HG03175 (cell line): ENCODE results near the gene ARAP1.

ENCODE experiments used
- ATAC-seq: cut with Tn5 transposase; IDR thresholded peaks from one replicate; pipeline ENCODE4 v1.9.1; 2021; ENCODE audit warnings: mild to moderate bottlenecking, moderate library complexity; ENCODE audit not compliant: unreplicated experiment

ARAP1 gene

GRCh38 chr11:72668629-72669347, 83.4 kb downstream of the ARAP1 start:
- ATAC-seq: peak; percentile 69

DNA sequence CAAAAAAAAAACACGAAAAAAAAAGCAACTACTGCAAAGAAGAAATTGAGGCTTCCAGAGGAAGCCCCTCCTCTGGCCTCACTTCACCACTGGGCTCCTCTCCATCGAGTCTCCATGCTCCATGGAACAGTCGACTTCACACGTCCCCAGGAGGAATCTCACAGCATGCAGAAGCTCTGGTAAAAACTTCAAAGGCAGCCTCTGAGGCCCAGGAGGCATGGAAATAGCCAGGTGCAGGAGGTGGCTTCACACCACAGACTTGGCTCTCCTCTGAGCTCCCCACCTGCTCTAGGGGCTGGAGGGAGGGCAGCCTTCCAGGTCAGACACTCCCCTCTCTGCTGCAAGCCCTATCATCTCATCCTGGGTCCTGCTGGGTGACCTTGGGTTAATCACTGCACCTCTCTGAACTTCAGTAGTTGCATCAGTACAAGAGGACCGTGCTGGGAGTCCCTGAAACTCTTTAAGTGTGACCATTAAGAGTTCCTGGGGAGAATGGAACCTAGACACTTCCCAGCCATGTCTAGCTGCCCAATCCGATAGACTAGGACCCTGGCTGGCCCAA, 86.2 kb downstream of the ARAP1 start:
- no peak for ATAC-seq

DNA sequence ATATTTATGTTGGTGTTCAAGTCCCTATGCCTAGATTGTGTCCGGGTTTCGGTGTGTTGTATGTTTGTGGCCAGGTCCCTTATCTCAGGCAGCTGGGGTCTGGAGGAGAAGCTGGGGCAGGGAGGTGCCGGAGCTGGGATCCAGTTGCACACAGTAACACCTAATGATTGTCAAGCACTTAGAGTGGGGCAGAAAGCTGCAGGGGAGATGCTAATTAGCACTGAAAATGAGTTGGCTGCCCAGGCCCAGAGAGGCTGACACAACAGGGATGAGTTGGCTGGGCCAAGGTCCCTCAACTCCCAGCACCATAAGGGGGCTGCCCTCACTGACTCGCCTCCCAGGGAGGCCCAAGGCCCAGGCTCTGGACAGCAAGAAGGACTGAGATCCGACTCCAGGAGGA, 90.2 kb downstream of the ARAP1 start:
- ATAC-seq: no peak

DNA sequence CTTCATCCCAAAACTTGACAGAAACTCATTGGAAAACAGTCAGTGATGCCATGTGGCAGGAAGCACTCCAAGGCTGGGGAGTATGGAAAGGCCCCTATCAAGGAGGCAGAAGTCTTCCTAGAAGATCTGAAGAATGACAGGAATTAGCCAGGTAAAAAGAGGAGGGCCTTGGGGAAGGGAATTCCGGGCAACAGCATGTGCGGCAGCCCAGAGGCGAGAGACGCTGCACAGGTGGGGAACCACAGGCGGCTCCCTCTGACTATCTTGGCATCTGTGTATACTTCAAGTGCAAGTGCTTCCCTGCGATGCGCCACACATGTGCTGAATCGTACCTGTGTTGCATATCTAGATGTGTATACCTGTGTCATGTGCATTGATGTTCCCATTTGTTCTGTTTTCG, 90.7 kb downstream of the ARAP1 start:
- no peak for ATAC-seq

GRCh38 chr11:72658989-72659640, 93.1 kb downstream of the ARAP1 start:
- ATAC-seq: no peak

GRCh38 chr11:72657411-72658100, 94.7 kb downstream of the ARAP1 start:
- ATAC-seq: no peak

DNA sequence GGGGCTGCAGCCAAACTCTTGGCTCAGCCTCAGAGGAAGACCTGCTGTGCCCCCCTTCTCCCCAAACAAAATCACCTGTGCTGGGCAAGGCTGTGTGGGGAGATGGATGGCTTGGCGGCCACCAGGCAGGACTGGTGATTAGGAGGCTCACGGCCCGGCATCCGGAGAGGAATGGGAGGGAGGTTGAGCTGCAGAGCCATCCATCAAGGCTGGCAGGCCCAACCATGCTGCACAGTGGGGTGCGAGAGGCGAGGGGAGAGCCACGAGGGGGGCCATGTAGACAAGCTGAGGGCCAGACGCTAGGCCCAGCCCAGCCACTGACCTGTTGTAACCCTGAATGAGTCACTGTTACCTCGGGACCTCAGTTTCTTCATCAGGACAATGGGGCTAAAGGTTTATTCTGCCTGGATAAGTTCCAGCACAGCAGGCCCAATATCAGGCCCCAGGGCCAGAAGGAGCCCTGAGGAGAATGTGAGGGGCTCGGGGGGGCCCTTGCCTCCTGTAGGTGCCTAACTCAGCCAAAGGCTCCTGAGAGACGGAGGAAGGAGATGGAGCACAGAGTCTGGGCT, 96.2 kb downstream of the ARAP1 start:
- no peak for ATAC-seq

- ATAC-seq: no peak
Observed at GRCh38 chr11:72655014-72655413, 97.2 kb downstream of the ARAP1 start.

GRCh38 chr11:72653649-72654048, 98.6 kb downstream of the ARAP1 start:
- ATAC-seq: no peak

DNA sequence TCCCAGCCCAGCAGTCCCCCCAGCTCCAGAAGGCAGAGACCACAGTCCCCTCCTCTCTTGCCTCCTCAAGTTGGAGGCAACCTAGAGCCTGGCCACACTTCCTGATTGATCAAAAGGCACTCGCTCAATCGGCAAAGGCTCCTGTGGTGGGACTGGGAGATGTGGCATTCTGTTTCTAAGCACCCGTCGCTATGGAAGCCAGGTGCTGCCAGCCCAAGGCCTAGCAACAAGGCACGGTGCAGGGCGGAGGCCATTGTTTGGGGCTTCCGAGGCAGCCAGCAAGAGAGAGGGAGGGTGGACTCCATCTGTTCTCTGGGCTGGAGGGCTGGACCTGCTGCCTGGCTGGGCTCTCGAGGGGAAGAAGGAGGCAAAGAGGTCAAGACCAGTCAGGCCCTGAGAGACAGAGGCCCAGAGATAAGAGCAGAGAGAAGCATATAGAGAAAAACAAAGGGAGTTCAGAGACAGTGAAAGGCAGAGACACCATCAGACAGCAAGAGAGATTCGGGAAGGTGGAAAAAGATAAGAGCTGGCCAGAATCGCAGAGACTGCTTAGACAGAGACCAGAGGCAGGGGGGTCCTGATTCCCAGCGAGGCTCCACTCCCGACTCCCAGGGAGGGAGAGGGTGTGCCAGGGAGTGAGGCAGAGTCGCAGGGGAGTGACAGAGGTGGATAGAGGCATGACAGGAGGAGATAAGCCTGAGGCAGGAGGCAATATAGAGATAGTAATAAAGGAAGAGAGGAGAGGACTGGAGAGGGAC, 99.2 kb downstream of the ARAP1 start:
- ATAC-seq: no peak

DNA sequence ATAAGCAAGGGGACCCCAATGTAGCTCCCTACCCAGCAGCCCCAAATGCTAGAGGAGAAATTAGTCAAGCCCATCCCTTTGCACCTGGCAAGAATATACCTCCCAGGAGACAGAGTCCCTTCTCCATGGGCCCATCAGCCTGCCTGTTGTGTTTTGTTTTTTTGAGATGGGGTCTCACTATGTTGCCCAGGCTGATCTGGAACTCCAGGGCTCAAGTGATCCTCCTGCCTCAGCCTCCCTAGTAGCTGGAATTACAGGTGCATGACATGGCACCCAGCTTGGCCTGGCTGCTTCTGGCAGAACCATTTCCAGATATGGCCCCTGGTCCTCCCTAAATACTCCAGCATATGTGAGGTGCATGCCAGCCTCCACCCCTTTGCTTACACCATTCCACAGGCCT, 100.1 kb downstream of the ARAP1 start:
- ATAC-seq: no peak

GRCh38 chr11:72649215-72649976, 102.8 kb downstream of the ARAP1 start:
- no peak for ATAC-seq

DNA sequence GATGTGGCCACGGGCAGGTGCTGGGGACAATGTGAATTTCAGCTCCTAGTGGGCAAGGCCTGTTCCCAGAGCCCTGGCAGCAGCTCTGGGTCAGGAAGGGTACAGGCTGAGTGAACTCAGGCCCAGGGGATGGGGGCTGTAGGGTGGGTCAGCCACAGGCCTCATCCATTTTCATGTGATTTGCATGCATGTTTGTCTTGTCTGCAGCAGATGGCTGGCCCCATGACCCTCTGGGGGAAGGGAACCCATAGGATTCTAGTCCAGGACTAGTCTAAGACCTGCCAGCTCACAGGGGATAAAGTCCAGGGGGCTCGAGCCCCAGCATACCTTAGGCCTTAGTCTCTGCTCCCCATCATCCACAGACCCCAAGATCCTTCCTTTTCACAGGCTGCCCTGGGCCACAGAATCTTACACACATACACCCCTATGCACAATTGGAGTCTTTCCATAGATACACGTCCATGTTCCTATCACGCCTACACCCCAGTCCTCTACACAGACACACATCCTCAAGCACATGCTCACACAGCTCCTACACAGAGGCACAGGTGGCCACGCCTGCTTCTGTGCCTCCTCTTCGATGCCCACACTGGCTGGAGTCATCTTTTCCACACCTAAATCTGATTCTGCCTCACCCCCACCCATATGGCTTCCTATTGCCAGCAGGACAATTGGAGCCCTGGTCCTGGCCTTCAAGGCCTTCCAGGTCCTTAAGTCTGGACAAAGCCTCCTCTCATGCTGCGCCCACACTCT, 103.6 kb downstream of the ARAP1 start:
- ATAC-seq: no peak

GRCh38 chr11:72647882-72648281, 104.3 kb downstream of the ARAP1 start:
- ATAC-seq: no peak

DNA sequence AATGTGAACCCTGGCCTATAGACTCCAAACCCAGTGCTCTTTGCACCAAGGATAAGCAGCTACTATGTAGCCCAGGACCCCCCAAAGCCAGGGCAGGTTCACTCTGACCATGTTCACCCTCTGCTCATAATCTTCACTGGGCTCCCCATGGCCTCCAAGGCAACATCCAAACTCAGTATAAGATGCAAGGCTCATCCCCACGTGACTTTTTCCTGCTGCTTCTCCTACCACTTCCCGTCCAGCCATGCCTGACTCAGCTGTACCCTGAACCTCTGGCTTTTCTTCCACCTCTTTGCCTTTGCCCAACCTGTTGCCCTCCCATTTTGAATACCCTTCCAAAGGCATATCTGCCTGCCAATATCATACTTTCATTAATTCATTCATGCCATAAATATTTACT, 105.7 kb downstream of the ARAP1 start:
- no peak for ATAC-seq

DNA sequence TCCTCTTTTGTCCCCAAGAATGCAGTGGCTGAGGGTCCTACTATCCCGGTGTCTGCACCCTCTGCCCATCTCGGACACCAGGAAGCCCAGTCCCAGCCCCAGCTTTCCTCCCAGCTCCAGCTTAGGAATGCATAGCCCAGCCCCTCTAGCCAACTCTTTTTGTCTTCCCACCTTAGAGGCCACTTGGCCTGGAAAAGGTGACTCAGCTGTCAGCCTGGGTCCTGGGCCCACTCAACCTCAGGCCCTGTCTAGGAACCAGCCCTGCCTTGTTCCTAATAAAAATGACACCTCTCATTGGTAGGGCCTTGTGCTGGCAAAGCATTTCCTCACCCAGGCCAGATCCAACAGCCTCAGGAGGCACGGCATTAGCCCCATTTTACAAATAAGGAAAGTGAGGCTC, 106.2 kb downstream of the ARAP1 start:
- no peak for ATAC-seq

DNA sequence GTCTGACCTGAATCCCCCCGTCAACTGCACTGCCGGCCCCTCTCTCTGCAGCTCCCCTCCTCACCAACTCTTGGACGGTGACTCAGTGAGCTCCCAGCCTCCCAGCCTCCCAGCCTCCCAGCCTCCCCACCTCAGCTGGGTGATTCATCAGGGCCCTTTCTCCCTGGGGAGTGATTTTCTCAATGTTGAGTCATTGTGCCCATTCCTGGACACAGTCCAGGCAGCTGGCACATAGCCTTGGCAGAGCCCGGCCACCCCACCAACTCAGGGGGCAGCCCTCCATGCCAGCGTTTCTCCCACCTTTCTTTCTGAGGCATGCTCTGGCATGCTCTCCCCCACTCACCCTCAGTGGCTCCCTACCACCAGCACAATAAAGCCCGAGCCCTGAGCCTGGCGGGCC, 108.7 kb downstream of the ARAP1 start:
- ATAC-seq: no peak

- no peak for ATAC-seq
Observed at GRCh38 chr11:72642884-72643522, 109.2 kb downstream of the ARAP1 start.
